Caco-2 (cell line): ENCODE results near the gene LRRK1. TPM values are rescaled to one million over a fixed set of nuclear protein-coding genes. Genes with fewer than 3 reads are reported as not detected.

Experiments
- BruUV-seq: library from RNA; stranded (reverse); fragments of 400-500 nt; replicated peaks from 2 replicates; lab custom pipeline; 2021; lab: Mats Ljungman, UMichigan
- CTCF ChIA-PET: fragments of 300-600 bp; sonication (Branson Sonifier 250); formaldehyde crosslinking; loops from one replicate; lab custom pipeline; 2022; ENCODE audit warnings: antibody characterized with exemption; lab: Charles Lee
- POLR2A ChIA-PET: fragments of 300-600 bp; sonication (Branson Sonifier 250); formaldehyde crosslinking; loops from one replicate; lab custom pipeline; 2022; ENCODE audit warnings: antibody characterized with exemption; lab: Charles Lee
- DNase-seq, 2 experiments: peaks; one replicate each; pipeline versions ENCODE4 v3.0.0 to v3.0.0-alpha.2; 2020 to 2022
- H3K27me3 ChIP-seq: replicated peaks from 2 replicates; pipeline ENCODE4 v1.6.0; 2011; ENCODE audit warnings: low read length; ENCODE audit not compliant: control insufficient read depth, insufficient read depth
- H3K36me3 ChIP-seq: 2 replicates; pipeline ENCODE4 v1.5.1; 2011; ENCODE audit warnings: low read length; ENCODE audit not compliant: control insufficient read depth, insufficient read depth
- H3K4me1 ChIP-seq: fragments of 250-450 bp; sonication (Bioruptor Pico); 2 replicates; pipeline ENCODE4 v1.5.1; 2020; ENCODE audit warnings: mild to moderate bottlenecking
- H3K4me3 ChIP-seq: 2 replicates; pipeline ENCODE4 v1.5.1; 2011; ENCODE audit warnings: low read depth, mild to moderate bottlenecking, control low read depth, low read length
- H3K9me3 ChIP-seq: fragments of 250-450 bp; sonication (Bioruptor Pico); 2 replicates; pipeline ENCODE4 v1.5.1; 2020; ENCODE audit warnings: mild to moderate bottlenecking, moderate library complexity
- H3K27ac Mint-ChIP-seq: one replicate; pipeline ENCODE4 v1.8.0; 2022; ENCODE audit warnings: mixed read lengths; ENCODE audit not compliant: unreplicated experiment
- H3K27me3 Mint-ChIP-seq: one replicate; pipeline ENCODE4 v1.8.0; 2022; ENCODE audit warnings: mixed read lengths; ENCODE audit not compliant: insufficient read depth, unreplicated experiment
- H3K36me3 Mint-ChIP-seq: one replicate; pipeline ENCODE4 v1.8.0; 2022; ENCODE audit warnings: mild to moderate bottlenecking, mixed read lengths; ENCODE audit not compliant: insufficient read depth, unreplicated experiment
- H3K4me1 Mint-ChIP-seq: one replicate; pipeline ENCODE4 v1.8.0; 2022; ENCODE audit warnings: low read depth, mixed read lengths; ENCODE audit not compliant: unreplicated experiment
- H3K4me3 Mint-ChIP-seq: one replicate; pipeline ENCODE4 v1.8.0; 2022; ENCODE audit warnings: mild to moderate bottlenecking, moderate library complexity, mixed read lengths; ENCODE audit not compliant: unreplicated experiment
- H3K9me3 Mint-ChIP-seq: one replicate; pipeline ENCODE4 v1.8.0; 2022; ENCODE audit warnings: mixed read lengths; ENCODE audit not compliant: unreplicated experiment
- intact Hi-C: fragments of 100-400 bp; cut with micrococcal nuclease; formaldehyde crosslinking; loops from one replicate; pipeline ENCODE4 v1.10.0; 2022; ENCODE audit not compliant: unreplicated experiment
- total RNA-seq: library from RNA; stranded (reverse); gene quantifications from 2 replicates; pipeline ENCODE4 v1.2.3, GENCODE V29; 2022
- TF ChIP-seq, protein P1 (sequence below), 2 experiments: fragments of 200-600 bp in 1 of 2; IDR thresholded peaks; 1 replicate in 1 of 2; 2 replicates in 1 of 2; pipeline versions ENCODE4 v1.5.1 to v1.8.0; 2011 to 2022; ENCODE audit warnings: antibody characterized with exemption in 1 of 2, control low read depth in 1 of 2, inconsistent platforms in 1 of 2, low read depth in 1 of 2, low read length in 1 of 2, mild to moderate bottlenecking in 1 of 2, moderate library complexity in 1 of 2; ENCODE audit not compliant: insufficient read depth in 1 of 2, severe bottlenecking in 1 of 2, unreplicated experiment in 1 of 2

The LRRK1 gene
- total RNA-seq, 1 experiment from 2014 or later = 12.0 TPM

DNA sequence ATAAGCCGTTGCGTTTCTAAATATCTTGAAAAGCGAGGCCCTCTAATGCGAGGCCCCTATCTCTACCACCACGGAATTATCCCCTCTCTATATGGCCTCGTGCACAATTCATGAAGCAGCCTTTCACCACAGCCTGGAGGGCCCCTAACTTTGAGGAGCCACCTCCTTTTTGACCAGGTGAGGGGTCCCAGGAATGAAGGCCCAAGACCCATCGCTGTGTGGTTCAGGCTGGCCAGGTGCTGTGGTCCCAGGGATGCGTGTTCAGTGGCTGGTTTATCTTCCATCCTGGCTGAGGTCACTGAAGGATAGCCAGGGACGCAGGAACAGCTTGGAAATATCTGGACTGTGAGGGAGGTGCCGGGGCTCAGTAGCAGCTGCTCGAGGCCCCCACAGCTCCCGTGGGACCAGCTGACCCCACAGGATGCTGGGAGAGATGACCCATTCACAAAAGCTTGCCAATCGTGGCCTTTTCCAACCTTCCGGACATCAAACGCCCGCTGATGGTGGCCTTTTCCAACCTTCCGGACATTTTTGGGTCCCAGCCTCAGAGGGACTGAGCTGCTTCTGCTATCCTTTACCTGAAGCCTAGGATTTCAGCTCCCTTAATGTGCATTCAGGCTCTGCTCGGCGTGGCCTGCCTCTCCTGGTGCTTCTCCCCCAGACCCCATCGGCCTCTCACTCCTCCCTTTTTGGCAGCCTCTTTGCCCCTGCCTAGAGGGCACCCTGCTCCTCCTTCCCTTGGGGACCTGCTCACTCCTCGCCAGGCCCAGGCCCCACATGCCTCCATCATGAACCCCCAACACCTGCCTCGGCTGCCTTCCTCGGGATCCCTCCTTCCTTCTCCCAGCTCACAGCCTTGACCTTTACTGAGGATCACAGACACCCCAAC lies 191.8 kb downstream of the LRRK1 start:
- intact Hi-C loops = no loop called here
- ChIA-PET CTCF (no interaction called here), POLR2A (no interaction called here)
- Histone ChIP-seq H3K36me3 (no peaks in the 10 kb centered on the region), H3K27me3 (no peaks in the 10 kb centered on the region), H3K9me3 (no peaks in the 10 kb centered on the region), H3K4me3 (no peak overlapping the region), H3K4me1 (no peaks in the 10 kb centered on the region)
- Mint-ChIP-seq H3K27me3 (no peaks in the 10 kb centered on the region), H3K4me3 (no peak overlapping the region), H3K9me3 (no peaks in the 10 kb centered on the region), H3K4me1 (peaks cover 3% of the 10 kb centered on the region), H3K27ac (no peak overlapping the region), H3K36me3 (no peaks in the 10 kb centered on the region)
- BruUV-seq = no TSS peak
- TF ChIP-seq, protein P1, sequence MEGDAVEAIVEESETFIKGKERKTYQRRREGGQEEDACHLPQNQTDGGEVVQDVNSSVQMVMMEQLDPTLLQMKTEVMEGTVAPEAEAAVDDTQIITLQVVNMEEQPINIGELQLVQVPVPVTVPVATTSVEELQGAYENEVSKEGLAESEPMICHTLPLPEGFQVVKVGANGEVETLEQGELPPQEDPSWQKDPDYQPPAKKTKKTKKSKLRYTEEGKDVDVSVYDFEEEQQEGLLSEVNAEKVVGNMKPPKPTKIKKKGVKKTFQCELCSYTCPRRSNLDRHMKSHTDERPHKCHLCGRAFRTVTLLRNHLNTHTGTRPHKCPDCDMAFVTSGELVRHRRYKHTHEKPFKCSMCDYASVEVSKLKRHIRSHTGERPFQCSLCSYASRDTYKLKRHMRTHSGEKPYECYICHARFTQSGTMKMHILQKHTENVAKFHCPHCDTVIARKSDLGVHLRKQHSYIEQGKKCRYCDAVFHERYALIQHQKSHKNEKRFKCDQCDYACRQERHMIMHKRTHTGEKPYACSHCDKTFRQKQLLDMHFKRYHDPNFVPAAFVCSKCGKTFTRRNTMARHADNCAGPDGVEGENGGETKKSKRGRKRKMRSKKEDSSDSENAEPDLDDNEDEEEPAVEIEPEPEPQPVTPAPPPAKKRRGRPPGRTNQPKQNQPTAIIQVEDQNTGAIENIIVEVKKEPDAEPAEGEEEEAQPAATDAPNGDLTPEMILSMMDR (IDR thresholded peaks at IDR 0.05; ENCODE audit: insufficient read depth in 1 of 2, low read depth in 1 of 2, low read length in 1 of 2, severe bottlenecking in 1 of 2, unreplicated experiment in 1 of 2) = no peak
- DNase-seq = no peak

DNA sequence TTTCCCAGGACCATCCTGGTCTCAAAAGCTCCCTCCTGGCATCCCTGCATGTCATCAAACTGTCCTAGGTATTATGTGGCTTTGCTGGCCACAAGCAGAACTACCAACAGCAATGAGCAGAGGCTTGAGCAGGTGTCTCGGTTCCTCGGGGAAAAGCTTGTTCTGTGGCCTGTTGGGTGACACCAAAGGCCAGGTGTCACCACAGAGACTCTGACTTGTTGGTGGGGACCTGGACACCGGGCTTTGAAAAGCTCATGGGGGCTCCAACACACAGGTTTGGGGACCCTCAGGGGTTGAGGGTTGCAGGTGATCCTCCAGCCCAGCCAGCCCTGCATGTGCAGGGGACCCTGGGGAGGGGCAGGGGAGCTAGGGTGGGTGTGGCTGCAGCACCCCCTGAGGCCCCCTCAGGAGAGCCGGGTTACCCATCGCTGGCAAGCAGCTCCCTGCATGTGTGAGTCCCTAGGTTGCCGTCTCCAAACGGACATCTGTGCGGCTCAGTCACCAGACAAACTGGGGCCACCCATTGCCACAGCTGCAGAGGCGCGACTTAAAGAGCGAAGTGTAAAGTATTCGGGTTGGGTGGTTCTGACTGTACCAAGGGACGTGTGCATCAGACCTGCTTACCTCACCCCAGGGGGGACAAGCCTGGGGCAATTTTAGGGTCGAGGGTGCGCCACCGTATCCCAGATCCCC lies 192.6 kb downstream of the LRRK1 start:
- H3K4me3 Mint-ChIP-seq = no peak overlapping the region
- Histone ChIP-seq H3K36me3 (no peaks in the 10 kb centered on the region), H3K4me1 (no peaks in the 10 kb centered on the region), H3K27me3 (no peaks in the 10 kb centered on the region), H3K9me3 (no peaks in the 10 kb centered on the region), H3K4me3 (no peak overlapping the region)
- no peaks in the 10 kb centered on the region for H3K27me3 Mint-ChIP-seq
- H3K9me3 Mint-ChIP-seq = no peaks in the 10 kb centered on the region
- intact Hi-C loops = no loop called here
- no TSS peak for BruUV-seq
- no peak overlapping the region for H3K27ac Mint-ChIP-seq
- TF ChIP-seq, protein P1 (IDR thresholded peaks at IDR 0.05; ENCODE audit: insufficient read depth in 1 of 2, low read depth in 1 of 2, low read length in 1 of 2, severe bottlenecking in 1 of 2, unreplicated experiment in 1 of 2) = no peak
- ChIA-PET CTCF (no interaction called here), POLR2A (no interaction called here)
- no peaks in the 10 kb centered on the region for H3K4me1 Mint-ChIP-seq
- no peaks in the 10 kb centered on the region for H3K36me3 Mint-ChIP-seq
- DNase-seq = no peak

DNA sequence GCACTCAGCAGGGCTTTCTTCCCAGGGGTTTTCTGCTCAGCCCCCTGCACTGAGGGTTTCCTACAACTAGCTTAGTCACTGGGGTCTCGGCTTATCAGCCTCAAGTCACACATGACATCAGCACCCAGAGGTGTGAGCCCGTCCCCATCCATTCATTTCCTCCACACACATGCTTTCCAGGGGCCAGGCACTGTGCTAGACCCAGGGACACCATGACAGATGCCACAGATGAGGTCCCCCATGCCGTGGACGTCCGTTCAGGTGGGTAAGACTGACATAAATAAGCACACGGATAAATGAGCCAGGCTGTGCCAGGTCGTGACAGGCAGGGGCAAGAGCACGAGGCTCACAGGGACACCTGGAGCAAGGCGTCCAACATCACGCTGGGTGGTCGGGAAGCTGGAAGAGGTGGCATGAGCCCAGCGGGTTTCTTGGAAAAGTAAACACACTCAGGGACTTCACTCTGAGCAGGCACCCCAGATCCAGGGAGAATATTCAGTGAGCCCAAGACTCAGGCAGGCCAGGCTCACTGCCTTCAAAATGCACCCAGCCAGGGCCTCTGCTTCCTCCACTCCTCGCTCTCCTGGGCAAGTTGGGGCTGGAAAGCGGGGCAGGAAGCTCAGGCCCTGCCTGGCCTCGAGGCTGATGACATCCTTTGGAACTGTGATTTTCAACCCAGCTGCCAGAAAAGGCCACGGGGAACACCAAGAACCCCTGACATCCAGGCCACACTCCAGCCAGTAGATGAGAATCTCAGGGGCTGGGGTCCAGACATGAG lies 193.4 kb downstream of the LRRK1 start:
- no TSS peak for BruUV-seq
- intact Hi-C loops = no loop called here
- Histone ChIP-seq H3K27me3 (no peaks in the 10 kb centered on the region), H3K9me3 (no peaks in the 10 kb centered on the region), H3K4me1 (no peaks in the 10 kb centered on the region), H3K4me3 (no peak overlapping the region), H3K36me3 (no peaks in the 10 kb centered on the region)
- Mint-ChIP-seq H3K4me3 (no peak overlapping the region), H3K27me3 (no peaks in the 10 kb centered on the region), H3K27ac (no peak overlapping the region), H3K4me1 (no peaks in the 10 kb centered on the region), H3K36me3 (no peaks in the 10 kb centered on the region), H3K9me3 (no peaks in the 10 kb centered on the region)
- TF ChIP-seq, protein P1 (IDR thresholded peaks at IDR 0.05; ENCODE audit: insufficient read depth in 1 of 2, low read depth in 1 of 2, low read length in 1 of 2, severe bottlenecking in 1 of 2, unreplicated experiment in 1 of 2) = no peak
- POLR2A ChIA-PET = no interaction called here
- CTCF ChIA-PET = no interaction called here
- DNase-seq = no peak
